ENCODE measurements around the gene CS.
"Not testable (repeated sequence)": the region's sequence is repeated elsewhere in the genome, so short reads cannot be mapped to it uniquely, and the experiment has no call there.

Gene CS

DNA sequence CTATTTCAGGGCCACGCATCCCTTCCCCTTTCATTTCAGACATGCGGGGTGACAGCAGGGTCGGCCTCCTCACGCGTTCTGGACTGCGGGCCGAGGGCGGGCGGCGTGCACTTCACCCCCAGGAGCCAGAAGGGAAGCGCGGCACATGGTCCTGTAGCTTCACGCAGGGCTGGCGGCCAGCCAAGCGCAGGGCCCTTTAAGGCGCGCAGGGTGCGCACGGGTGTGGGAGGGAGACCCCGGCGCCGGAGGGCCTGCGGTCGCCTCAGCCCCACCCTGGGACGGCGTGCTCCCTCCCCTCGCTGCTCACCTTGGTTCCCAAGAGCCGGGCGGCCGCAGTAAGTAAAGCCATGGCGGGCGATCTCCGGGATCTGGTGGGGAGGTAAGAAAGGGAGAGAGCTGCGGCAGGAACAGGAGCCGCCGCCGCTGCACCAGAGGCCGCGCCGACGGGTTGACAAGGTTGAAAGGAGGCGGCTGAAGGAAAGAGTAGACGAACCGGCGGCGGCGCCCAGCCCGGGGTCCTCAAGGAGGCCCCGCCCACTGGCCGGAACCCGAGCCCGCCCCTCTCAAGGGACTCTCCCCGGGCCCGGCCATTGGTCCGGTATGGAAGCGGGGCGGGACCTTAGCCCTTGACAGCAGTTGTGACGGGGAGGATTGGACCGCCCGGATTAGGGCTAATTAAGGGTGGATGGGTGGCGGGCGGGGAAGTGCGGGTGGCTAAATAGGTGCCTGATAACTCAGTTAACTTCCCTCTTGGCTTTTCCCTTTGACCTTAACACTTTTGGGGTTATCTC, at the start of gene CS:
CS (minus strand) TSS at position 478 of the 791 bp plus-strand sequence; CDS start at position 349, 129 bp downstream.
- peak; percentile 86 for DNase-seq

DNA sequence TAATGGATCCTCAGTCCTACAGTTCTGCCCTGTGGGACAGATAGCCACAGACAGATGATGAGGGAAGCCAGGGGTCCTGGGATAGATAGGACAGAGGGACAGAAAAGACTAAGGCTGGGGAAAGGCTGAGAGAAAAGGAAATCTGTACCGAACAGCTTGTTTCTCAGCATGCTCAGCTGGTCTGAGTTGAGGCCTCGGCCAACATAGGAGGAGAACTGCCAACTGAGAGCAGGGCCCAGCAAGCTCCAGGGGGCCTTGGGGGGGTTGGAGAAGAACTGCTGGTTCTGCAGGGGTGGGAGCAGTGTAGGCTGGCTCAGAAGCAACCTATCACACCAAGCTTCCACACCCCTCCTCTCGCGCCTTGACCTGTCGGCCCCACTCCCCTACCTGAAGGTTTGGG, 48.6 kb upstream of the CS start:
- no peak for DNase-seq

DNA sequence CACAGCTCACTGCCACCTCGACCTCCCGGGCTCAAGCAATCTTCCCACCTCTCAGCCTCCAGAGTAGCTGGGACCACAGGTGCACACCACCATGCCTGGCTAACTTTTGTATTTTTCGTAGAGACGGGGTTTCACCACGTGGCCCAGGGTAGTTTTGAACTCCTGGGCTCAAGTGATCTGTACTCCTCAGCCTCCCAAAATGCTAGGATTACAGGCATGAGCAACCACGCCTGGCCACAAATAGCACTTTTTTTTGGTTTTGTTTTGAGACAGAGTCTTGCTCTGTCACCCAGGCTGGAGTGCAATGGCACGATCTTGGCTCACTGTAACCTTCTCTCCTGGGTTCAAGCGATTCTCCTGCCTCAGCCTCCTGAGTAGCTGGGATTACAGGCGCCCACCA, 47.1 kb upstream of the CS start:
- not testable (repeated sequence) for DNase-seq

DNA sequence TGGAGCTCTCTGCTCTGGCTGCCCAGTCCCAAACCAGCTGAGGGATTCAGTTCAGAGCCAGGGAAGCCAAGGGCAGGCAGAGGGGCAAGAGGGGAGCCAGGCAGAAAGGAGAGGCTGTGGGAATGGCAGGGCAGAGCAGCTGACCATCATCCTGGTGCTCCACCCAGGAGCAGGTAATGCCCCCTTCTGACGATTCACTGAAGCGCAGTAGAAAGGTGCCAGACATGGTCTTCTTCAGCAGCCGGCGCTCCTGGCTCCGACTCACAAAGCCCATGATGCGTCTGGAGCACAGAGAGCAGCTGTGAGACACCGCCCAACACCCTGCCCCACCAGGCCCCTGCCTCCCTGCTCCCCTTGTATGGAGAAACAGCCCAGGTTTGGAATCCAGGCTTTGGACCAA, 46.5 kb upstream of the CS start:
- no peak for DNase-seq

DNA sequence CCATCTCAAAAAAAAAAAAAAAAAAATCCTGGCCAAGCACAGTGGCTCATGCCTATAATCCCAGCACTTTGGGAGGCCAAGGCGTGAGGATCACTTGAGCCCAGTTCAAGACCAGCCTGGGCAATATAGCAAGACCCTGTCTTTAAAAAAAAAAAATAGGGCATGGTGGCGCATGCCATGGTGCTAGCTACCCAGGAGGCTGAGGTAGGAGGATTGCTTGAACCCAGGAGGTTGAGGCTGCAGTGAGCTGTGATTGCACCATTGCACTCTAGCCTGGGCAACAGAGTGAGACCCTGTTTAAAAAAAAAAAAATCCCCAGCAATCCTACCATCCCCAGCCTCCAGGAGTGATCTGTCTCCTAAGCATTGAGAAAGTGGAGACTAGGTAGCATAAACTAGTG, 42.2 kb upstream of the CS start:
- not testable (repeated sequence) for DNase-seq

DNA sequence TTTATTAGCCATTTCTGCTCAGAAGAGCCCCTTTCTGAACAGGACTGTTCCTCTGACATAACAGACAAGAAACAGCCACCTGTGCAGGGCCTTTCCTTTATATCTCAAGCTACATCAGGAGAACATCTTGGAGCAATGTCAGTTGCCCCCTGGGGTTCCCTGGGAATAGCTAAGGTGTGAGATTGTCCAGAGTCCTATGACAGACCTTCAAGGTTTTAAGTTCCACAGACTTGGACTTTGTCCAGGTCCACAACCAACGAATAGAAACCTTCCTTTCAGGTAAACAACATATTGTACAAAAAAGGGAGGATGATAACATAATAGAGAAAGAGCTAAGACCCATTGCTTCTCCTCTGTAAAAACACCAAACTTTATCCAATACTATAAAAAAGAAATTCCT, 41.5 kb upstream of the CS start:
- no peak for DNase-seq

DNA sequence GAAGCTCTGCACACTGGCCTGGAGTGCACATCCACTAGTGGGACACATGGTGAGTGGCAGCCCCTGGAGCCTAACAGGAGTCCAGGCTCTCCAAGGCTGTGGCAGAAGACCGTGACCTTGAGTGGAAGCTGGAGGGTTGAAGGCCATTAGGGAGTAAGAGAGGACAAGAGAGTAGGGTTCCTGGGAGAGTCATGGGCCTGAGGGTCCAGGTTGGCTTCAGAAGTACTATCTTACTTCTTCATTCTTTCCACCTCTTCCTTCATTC, 39.0 kb upstream of the CS start:
- no peak for DNase-seq

DNA sequence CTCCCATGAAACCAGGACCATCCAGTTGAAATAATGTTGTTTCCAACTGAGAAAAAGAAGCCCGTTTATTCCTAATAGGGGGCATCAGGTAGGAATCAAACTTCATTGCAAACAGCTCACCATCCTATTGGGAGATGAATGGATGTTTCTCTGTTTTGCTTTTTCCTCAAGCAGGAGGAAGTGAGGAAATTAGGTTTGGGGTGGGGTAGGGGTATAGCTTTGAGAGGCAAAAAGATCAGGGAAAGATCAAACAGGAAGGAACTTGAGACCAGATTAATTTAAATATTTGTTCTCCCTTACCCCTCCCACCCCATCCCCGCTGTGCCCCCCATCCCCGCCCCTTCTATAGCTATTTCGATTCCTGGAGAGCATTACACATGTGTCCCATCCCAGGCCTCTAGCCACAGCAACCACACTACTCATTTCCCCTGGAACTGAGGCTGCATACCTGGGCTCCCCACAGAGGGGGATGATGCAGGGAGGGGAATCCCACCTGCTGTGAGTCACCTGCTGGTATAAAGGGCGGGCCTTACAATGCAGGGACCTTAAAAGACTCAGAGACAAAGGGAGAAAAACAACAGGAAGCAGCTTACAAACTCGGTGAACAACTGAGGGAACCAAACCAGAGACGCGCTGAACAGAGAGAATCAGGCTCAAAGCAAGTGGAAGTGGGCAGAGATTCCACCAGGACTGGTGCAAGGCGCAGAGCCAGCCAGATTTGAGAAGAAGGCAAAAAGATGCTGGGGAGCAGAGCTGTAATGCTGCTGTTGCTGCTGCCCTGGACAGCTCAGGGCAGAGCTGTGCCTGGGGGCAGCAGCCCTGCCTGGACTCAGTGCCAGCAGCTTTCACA, 38.4 kb upstream of the CS start, which contains the start of gene IL23A:
IL23A (plus strand) TSS at position 577 of the 850 bp plus-strand sequence; CDS start at position 738, 161 bp downstream.
- DNase-seq, result no peak

DNA sequence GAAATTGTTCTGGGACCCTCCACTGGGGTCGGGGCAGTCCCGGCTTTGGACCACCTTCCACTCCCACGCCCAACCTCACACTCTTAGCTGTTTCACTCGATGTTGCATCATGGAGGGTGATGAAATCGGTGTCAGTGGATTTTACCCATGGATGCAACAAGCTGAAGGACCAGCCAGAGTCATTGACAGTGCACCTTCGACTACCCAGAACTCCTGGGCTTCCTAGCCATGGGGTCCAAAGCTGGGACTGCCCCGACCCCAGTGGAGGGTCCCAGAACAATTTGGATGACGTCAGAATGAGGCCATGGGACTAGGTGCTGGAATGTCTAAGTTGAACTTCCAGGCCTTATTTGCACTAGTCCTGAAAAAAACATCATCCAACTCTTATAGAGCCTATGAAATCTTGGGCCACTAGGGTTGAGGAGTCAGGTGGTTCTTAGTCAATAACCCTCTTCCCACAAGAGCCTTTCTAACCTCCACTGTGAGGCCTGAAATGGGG, 37.7 kb upstream of the CS start:
- DNase-seq, result no peak

DNA sequence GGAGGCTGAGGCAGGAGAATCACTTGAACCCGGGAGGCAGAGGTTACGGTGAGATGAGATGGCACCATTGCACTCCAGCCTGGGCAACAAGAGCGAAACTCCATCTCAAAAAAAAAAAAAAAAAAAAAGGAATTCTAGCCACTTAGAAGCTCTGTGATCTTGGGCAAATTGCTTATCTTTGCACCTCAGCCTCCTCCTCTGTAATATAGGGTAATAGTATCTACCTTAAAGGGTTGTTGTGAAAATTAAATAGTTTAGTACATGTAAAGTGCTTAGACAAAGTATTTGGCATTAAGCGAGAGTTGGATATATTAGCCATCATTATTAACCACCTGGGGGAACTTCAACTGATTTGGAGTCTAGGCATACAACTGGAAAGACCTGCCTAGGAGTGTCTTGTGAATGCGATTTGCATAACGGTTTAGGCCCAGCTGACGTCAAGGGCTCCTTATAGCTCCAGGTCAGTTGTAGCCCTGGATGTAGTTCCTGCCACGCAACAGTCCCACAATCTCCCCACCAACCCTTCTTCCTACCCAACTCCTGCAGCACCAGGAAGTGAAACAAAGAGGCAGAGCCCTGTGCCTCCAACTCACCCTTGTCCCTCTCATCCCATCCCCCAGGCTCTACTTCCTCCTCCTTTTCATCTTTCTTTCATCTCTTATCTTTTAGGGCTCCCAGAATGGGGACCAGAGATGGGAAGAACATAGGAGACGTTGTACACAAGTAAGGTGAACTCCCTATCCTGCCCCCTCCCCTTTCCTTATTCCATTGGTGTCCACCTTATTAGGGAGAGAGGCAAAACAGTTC, 36.4 kb upstream of the CS start:
- DNase-seq, result no peak

DNA sequence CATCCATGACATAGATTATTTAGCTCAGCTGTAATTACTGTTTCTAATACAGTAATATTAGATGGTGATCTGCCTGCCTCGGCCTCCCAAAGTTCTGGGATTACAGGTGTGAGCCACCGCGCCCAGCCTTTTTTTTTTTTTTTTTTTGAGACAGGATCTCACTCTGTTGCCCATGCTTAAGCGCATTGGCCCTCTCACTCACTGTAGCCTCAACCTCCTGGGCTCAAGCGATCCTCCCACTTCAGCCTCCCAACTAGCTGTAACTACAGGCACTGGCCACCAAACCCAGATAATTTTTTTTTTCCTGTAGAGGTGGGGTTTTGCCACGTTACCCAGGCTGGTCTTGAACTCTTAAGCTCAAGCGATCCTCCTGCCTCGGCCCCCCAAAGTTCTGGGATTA, 35.4 kb upstream of the CS start:
- DNase-seq, result not testable (repeated sequence)

DNA sequence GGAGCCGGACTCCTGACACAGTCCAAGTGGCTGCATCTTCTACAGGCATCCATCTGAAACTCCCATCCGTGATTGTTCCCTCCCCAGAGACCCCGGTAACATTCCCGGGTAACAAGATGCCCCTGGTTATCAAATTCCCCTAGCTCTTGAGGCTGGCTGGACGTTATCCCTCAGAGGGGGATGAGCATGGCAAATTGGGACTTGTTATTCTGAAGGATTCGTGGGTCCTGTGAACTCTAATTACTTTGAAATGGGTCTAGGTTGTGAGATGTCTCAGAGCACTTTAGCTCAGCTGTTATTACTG, 34.3 kb upstream of the CS start:
- DNase-seq, result no peak

DNA sequence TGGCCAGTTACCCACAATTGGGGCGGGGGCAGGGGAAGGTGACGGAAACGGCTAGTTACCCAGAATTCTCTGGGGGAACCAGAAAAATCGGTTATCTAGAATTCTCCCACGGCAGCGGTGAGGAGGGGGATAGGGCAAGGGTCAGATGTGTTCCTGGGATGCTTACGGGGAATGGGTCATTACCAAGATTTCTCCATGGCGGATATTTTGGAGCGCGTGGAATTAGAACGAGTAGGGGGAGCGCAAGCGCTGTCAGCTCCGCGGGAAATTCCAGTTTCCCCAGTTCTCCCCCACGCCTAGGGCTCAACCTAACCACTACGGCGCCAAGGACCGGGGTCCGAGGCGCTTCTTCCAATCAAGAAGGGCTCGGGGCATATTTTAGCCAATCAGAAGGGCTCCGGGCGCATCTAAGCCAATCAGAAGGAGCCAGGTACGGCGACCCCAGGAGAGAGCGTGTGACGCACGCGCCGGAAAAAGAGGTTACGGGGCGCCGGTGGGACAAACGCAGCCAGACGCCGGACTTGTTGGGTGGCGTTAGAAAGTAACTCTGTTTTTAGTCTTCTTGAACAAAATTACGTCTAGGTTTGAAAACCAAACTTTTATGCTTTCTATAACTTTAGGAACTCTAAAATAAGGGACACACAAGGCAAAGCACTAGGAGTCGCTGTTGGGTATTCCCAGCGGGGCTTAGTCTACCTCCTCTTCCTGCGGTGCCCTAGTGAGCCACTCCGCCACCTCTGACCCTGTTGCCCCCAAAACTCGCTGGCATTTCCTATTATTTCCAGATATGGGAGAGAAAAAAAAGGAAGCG, 33.8 kb upstream of the CS start, which contains the start of gene PAN2:
PAN2 (minus strand) TSS at position 322 of the 811 bp plus-strand sequence. CDS start 906 bp downstream, outside the sequence.
- peak; percentile 83 for DNase-seq

DNA sequence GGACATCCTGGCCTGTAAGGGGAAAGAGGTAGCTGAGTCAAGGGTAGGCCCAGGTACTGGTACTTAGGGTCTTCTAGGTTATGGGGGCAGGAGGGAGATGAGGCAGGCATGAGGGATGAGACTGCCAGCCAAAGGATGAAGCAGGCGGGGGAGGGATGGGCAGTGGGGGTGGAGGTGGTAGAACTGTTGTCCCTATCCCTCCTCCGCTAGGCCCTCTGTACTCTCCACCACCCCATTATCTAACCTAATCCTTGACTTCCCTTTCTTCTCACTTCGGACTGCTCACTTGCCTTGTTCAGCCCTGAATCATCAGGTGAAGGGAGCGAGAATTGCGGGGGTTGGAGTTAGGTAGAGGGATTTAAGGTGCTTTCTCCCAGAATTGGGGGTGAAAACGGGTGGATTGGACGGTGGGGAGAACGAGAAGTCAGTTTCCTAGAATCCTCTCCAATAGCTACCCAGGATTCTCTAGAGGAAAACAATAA, 33.1 kb upstream of the CS start:
- no peak for DNase-seq

DNA sequence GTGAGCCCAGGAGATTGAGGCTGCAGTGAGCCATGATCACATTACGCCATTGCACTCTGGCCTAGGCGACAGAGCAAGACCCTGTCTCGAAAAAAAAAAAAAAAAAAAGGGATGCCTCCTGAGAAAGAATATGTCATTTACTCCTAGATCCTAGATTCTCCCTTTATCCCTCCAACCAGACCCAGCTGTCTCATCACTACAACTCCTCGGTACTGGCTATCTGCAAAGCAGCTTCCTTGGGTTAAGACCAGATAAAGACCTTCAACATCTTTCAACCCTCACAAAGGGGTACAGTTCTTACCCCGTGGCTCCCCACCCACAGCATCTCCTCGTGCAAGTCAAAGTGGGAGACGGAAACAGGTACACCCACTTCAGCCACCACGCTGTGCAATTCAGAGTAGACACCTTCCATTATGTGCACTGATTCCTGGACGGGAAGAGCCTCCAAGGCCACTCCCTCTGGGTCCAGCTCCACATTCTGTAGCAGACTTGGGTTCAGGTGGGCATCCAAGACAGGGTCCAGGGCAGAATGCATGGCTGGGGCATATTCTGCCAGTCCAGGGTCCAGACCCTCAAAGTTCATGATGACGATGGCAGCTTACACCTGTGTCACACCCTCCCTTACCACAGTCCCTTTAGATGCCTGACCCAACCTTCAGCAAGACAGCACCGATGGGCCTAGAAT, 32.5 kb upstream of the CS start:
- DNase-seq, result no peak

DNA sequence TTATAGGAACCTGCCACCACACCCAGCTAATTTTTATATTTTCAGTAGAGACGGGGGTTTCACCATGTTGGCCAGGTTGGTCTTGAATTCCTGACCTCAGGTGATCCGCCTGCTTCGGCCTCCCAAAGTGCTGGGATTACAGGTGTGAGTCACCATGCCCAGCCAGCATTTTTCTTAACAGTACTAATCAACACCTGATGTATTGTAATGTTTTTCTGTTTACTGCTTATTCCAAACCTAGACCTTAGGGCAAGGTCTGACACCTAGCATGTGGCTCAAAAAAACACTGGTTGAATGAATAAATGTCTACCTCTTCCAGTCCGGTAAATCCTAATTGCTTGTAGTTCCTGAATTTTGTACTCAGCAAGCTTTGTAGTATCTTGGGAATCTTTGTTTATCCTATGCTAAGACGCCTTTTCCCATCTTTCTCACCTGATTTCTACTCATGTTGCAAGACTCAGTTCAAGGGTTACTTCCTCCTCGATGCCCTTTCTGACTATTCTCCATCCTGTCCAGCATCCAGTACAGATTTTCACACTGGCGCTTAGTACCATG, 30.9 kb upstream of the CS start:
- no peak for DNase-seq

DNA sequence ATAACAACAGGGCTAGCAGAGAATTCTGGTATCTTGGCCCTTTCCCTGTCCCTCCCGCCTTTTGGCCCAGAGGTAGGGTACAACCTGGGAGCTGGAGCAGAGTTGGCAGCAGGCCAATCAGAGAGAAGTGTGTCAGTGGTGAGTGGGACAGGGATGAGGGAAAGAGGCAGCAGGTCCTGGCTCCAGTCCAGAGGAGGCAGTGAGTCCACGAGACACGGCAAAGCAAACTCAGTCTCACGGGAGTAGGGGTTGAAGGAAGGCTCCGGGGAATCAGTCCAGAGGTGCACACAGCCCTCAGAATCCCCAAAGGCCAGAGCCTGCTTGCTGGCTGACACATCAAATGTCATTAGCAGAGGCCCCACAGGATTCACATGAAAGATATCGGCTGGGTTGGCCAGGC, 26.4 kb upstream of the CS start:
- DNase-seq, result no peak

DNA sequence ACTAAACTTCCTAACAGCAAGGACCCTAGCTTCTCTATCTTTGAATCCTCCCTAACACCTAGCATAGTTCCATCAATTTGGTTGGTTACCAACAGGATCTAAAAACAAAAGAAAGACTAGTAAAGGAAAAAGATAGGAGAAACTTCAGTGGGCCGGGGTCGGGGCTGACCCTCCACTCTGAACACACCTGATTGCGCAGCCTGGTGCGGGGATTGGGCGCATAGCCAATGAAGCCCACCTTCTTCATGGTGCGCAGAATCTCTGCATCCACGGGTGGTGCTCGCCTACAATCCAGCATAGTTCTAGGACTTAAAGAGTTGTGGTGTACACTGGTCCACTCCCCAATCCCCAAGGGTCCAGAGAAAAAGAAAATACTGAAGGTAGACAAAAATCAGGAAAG, 26.0 kb upstream of the CS start:
- no peak for DNase-seq

DNA sequence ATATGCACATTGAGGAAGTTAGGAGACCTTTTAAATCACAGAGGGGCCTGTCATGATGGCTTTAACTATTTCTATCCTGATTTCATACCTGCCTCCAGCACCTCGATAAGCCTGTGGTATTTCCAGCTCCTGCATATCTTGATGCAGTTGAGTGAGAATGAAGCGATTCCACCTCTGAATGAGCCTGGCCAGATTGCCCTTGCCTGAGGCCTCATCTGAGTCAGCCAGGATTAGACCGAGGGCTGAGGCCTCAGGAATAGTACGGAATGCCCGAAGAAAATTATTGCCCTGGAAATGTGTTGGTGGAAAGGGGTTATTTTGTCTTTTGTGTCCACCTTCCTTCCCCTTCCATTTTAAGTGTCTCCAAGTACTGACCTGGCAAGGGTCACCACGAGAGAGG, 24.1 kb upstream of the CS start:
- no peak for DNase-seq

DNA sequence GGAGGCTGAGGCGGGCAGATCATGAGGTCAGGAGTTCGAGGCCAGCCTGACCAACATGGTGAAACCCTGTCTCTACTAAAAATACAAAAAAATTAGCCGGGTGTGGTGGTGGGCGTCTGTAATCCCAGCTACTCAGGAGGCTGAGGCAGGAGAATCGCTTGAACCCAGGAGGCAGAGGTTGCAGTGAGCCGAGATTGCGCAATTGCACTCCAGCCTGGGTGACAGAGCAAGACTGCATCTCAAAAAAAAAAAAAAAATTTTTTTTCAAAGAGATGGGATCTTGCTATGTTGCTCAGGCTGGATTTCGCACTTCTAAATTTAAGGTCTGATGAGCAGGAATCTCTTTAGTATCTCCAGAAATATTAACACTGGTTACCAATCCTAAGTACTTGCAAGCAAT, 21.5 kb upstream of the CS start:
- DNase-seq, result not testable (repeated sequence)

DNA sequence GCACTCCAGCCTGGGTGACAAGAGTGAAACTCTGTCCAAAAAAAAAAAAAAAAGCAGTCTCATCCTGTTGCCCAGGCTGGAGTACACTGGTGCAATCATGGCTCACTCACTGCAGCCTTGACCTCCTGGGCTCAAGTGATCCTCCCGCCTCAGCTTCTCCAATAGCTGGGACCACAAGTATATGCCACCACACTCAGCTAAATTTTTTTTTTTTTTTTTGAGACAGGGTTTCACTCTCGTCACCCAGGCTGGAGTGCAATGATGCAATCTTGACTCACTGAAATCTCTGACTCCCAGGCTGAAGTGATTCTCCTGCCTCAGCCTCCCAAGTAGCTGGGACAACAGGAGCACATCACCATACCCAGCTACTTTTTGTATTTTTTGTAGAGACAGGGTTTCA, 20.9 kb upstream of the CS start:
- no peak for DNase-seq

All from NCI-H1436 treated with DMSO at 0.1 percent for 48 hours (cell line).